HG02798 (cell line): ENCODE measurements around the gene LGALS3BP.

ENCODE experiments used
- ATAC-seq: cut with Tn5 transposase; IDR thresholded peaks from one replicate; pipeline ENCODE4 v1.9.1; 2021; ENCODE audit warnings: mild to moderate bottlenecking; ENCODE audit not compliant: unreplicated experiment, poor library complexity

Gene LGALS3BP

GRCh38 chr17:79017546-79018369 lies 38.0 kb upstream of the LGALS3BP start:
- ATAC-seq, result no peak

GRCh38 chr17:79014158-79014758 lies 34.5 kb upstream of the LGALS3BP start:
- no peak for ATAC-seq

GRCh38 chr17:79012563-79013134 lies 32.9 kb upstream of the LGALS3BP start:
- no peak for ATAC-seq

- no peak for ATAC-seq
These were observed 31.9 kb upstream of the LGALS3BP start for GRCh38 chr17:79011451-79012147.

- ATAC-seq, result no peak
These were observed 30.6 kb upstream of the LGALS3BP start for GRCh38 chr17:79010304-79010646.

- ATAC-seq, result peak; percentile 97
These were observed 29.9 kb upstream of the LGALS3BP start, which contains the start of gene CANT1 for GRCh38 chr17:79009397-79010303. Gene CANT1 (minus strand): TSS chr17:79009764. CDS start chr17:78997622, 12,142 bp downstream.

- ATAC-seq, result no peak
These were observed 29.1 kb upstream of the LGALS3BP start for GRCh38 chr17:79008666-79009387.

GRCh38 chr17:79007504-79008381 lies 28.0 kb upstream of the LGALS3BP start:
- ATAC-seq, result no peak

GRCh38 chr17:79006794-79007503 lies 27.2 kb upstream of the LGALS3BP start:
- ATAC-seq, result no peak

GRCh38 chr17:79006046-79006445 lies 26.3 kb upstream of the LGALS3BP start:
- ATAC-seq, result no peak

GRCh38 chr17:79005063-79005861 lies 25.5 kb upstream of the LGALS3BP start:
- ATAC-seq, result no peak

GRCh38 chr17:79003661-79004411 lies 24.1 kb upstream of the LGALS3BP start:
- no peak for ATAC-seq

- ATAC-seq, result no peak
These were observed 23.3 kb upstream of the LGALS3BP start for GRCh38 chr17:79002796-79003593.

- ATAC-seq, result no peak
These were observed 22.6 kb upstream of the LGALS3BP start for GRCh38 chr17:79002291-79002690.

- no peak for ATAC-seq
These were observed 21.7 kb upstream of the LGALS3BP start for GRCh38 chr17:79001190-79002020.
